Panc1 (cell line): Measurements from ENCODE around the gene CHST10.

ENCODE experiments used
- POLR2AphosphoS5 ChIP-seq: IDR thresholded peaks from 2 replicates; pipeline ENCODE4 v1.6.1; 2012; ENCODE audit warnings: mild to moderate bottlenecking, low read depth, low read length, moderate library complexity
- TF ChIP-seq, protein P1 (sequence below): fragments of 450-650 bp; IDR thresholded peaks from 2 replicates; pipeline ENCODE4 v1.5.1; 2017; ENCODE audit warnings: mild to moderate bottlenecking

DNA sequence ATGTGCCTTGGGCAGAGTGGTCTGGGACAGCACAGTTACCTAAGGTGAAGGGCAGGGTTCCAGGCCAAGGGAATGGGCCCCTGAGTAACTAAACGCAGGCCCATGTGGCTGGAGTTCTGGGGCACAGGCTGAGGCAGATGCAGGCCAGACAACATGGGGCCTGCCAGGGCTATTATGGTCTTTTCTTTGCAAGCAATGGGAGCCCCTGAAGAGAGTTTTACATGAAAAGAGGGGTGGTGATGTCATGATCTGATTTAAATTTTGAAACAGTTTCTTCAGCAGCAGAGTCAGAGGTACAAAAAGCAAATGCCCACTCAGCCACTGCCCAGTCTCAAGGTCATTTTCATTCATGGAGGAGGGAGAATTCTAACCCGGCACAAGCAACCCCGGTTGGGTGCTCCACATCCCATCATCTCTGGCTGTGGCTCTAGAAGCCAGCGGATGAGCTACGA, 5.6 kb downstream of the CHST10 start:
- TF ChIP-seq, protein P1, sequence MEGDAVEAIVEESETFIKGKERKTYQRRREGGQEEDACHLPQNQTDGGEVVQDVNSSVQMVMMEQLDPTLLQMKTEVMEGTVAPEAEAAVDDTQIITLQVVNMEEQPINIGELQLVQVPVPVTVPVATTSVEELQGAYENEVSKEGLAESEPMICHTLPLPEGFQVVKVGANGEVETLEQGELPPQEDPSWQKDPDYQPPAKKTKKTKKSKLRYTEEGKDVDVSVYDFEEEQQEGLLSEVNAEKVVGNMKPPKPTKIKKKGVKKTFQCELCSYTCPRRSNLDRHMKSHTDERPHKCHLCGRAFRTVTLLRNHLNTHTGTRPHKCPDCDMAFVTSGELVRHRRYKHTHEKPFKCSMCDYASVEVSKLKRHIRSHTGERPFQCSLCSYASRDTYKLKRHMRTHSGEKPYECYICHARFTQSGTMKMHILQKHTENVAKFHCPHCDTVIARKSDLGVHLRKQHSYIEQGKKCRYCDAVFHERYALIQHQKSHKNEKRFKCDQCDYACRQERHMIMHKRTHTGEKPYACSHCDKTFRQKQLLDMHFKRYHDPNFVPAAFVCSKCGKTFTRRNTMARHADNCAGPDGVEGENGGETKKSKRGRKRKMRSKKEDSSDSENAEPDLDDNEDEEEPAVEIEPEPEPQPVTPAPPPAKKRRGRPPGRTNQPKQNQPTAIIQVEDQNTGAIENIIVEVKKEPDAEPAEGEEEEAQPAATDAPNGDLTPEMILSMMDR = no peak
- no peak for TF ChIP-seq POLR2AphosphoS5
